Uterus (tissue), 2 donors: ENCODE measurements around the gene CDKN2A.

Experiments
- POLR2A ChIP-seq, 2 donors: fragments of 450-650 bp; IDR thresholded peaks; one replicate each; pipeline ENCODE4 v1.6.1; 2016; ENCODE audit warnings: antibody characterized with exemption in 2 of 2, mild to moderate bottlenecking in 1 of 2, moderate library complexity in 1 of 2
- TF ChIP-seq, protein P1 (sequence below), 4 experiments: fragments of 200-600 bp in 2 of 4; fragments of 450-650 bp in 2 of 4; sonication (generic) in 2 of 4; IDR thresholded peaks; one replicate each; pipeline ENCODE4 v1.5.1; 2016 to 2019; ENCODE audit warnings: antibody characterized with exemption in 4 of 4, mild to moderate bottlenecking in 2 of 4, moderate library complexity in 1 of 4

GRCh38 chr9:21935631-21936030 lies 58.6 kb downstream of the CDKN2A start:
- TF ChIP-seq, protein P1, sequence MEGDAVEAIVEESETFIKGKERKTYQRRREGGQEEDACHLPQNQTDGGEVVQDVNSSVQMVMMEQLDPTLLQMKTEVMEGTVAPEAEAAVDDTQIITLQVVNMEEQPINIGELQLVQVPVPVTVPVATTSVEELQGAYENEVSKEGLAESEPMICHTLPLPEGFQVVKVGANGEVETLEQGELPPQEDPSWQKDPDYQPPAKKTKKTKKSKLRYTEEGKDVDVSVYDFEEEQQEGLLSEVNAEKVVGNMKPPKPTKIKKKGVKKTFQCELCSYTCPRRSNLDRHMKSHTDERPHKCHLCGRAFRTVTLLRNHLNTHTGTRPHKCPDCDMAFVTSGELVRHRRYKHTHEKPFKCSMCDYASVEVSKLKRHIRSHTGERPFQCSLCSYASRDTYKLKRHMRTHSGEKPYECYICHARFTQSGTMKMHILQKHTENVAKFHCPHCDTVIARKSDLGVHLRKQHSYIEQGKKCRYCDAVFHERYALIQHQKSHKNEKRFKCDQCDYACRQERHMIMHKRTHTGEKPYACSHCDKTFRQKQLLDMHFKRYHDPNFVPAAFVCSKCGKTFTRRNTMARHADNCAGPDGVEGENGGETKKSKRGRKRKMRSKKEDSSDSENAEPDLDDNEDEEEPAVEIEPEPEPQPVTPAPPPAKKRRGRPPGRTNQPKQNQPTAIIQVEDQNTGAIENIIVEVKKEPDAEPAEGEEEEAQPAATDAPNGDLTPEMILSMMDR (IDR thresholded peaks at IDR 0.05), result no peak
- no peak for TF ChIP-seq POLR2A (IDR thresholded peaks at IDR 0.05)
